PC-3 (cell line): ENCODE measurements around the gene RSBN1L.

Experiments
- EZH2phosphoT487 ChIP-seq: fragments of 300-600 bp; sonication (generic); IDR thresholded peaks from 2 replicates; pipeline ENCODE4 v1.6.1; 2018; ENCODE audit warnings: mild to moderate bottlenecking, antibody characterized with exemption, low read length, borderline replicate concordance
- TF ChIP-seq, protein P1 (sequence below): fragments of 300-600 bp; sonication (generic); conservative IDR thresholded peaks from 2 replicates; pipeline ENCODE4 v1.5.1; 2017; ENCODE audit warnings: antibody characterized with exemption, low read depth, mild to moderate bottlenecking, low read length

DNA sequence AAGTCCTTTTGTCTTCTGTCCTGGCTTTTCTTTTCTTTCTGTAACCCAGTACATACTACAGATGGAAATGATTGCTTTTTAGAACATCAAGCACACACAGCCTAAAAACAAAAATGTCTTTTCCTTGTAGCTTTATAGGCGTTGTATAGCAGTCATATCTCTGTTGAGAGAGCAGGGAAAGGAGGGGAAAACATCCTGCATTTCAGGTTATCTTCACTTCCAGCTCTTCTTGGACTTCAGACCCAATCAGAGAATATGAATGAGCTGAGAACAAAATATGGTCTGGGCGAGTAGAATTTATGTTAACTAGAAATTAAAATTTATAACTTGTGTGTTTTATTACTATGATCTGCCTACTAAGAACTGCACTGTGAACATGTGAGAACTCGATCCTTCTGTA is 87.3 kb downstream of the RSBN1L start:
- TF ChIP-seq, protein P1, sequence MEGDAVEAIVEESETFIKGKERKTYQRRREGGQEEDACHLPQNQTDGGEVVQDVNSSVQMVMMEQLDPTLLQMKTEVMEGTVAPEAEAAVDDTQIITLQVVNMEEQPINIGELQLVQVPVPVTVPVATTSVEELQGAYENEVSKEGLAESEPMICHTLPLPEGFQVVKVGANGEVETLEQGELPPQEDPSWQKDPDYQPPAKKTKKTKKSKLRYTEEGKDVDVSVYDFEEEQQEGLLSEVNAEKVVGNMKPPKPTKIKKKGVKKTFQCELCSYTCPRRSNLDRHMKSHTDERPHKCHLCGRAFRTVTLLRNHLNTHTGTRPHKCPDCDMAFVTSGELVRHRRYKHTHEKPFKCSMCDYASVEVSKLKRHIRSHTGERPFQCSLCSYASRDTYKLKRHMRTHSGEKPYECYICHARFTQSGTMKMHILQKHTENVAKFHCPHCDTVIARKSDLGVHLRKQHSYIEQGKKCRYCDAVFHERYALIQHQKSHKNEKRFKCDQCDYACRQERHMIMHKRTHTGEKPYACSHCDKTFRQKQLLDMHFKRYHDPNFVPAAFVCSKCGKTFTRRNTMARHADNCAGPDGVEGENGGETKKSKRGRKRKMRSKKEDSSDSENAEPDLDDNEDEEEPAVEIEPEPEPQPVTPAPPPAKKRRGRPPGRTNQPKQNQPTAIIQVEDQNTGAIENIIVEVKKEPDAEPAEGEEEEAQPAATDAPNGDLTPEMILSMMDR, result no peak
- no peak for TF ChIP-seq EZH2phosphoT487
